K562 (cell line): Measurements from ENCODE around the gene ATL2. TPM values are rescaled to one million over a fixed set of nuclear protein-coding genes. Genes with fewer than 3 reads are reported as not detected.

Experiments used
- ATAC-seq: fragments of 200-7000 bp; cut with Tn5 transposase; 3 replicates; pipeline ENCODE4 v1.9.1; 2020; ENCODE audit warnings: moderate library complexity
- BruUV-seq: library from RNA; stranded (reverse); fragments of 400-500 nt; replicated peaks from 2 replicates; lab custom pipeline; 2021; lab: Mats Ljungman, UMichigan
- CTCF ChIA-PET: fragments of 300-600 bp; formaldehyde crosslinking; extraction: SDS; loops from one replicate; lab custom pipeline; 2021; ENCODE audit warnings: low intra/inter-chr PET ratio; lab: Yijun Ruan, JAX
- POLR2A ChIA-PET: fragments of 300-600, 350-650 bp; sonication (Branson Sonifier 250); formaldehyde crosslinking; extraction: SDS; loops from one replicate; lab custom pipeline; 2021; ENCODE audit warnings: antibody characterized with exemption, inconsistent platforms; lab: Yijun Ruan, JAX
- DNase-seq, 4 experiments: peaks; one replicate each; pipeline versions ENCODE4 v3.0.0 to v3.0.0-alpha.2; 2011 to 2018; ENCODE audit warnings: low spot score in 3 of 4, mixed read lengths in 3 of 4; ENCODE audit errors: extremely low read depth in 1 of 4
- FAIRE-seq: peaks from 2 replicates; lab custom pipeline; 2011; peaks lifted over from hg19 to GRCh38; lab: Jason Lieb, UNC
- H2AFZ ChIP-seq: 2 replicates; pipeline ENCODE4 v1.6.0; 2011; ENCODE audit warnings: low read depth, low read length, control low read depth, inconsistent platforms
- H3K27ac ChIP-seq: fragments of 200-600 bp; 3 replicates; pipeline ENCODE4 v1.8.0; 2011; ENCODE audit warnings: low read depth, mild to moderate bottlenecking, control low read depth, inconsistent platforms, low read length, moderate library complexity, mixed read lengths; ENCODE audit errors: extremely low read depth
- H3K27me3 ChIP-seq, 2 experiments: fragments of 300-600 bp in 1 of 2; 2 replicates in 1 of 2; 3 replicates in 1 of 2; pipeline versions ENCODE4 v1.6.0 to v1.8.0; 2011; ENCODE audit warnings: inconsistent platforms in 2 of 2, low read length in 2 of 2, mild to moderate bottlenecking in 1 of 2, mixed read lengths in 1 of 2, moderate library complexity in 1 of 2; ENCODE audit not compliant: control insufficient read depth in 2 of 2, insufficient read depth in 2 of 2
- H3K36me3 ChIP-seq: fragments of 300-600 bp; 3 replicates; pipeline ENCODE4 v1.8.0; 2011; ENCODE audit warnings: mild to moderate bottlenecking, low read length, inconsistent platforms; ENCODE audit not compliant: control insufficient read depth, insufficient read depth
- H3K4me1 ChIP-seq, 2 experiments: fragments of 200-600 bp in 1 of 2; replicated peaks in 1 of 2; 2 replicates in 1 of 2; 3 replicates in 1 of 2; pipeline versions ENCODE4 v1.5.1 to v1.8.0; 2011; ENCODE audit warnings: inconsistent platforms in 2 of 2, low read length in 2 of 2, mild to moderate bottlenecking in 1 of 2, mixed read lengths in 1 of 2, moderate library complexity in 1 of 2; ENCODE audit not compliant: control insufficient read depth in 2 of 2, insufficient read depth in 2 of 2
- H3K4me2 ChIP-seq: 2 replicates; pipeline ENCODE4 v1.6.1; 2011; ENCODE audit warnings: low read length, control low read depth, inconsistent platforms, mixed read lengths; ENCODE audit not compliant: insufficient read depth
- H3K4me3 ChIP-seq: fragments of 200-600 bp; sonication (generic), shearing (Covaris generic); 2 replicates; pipeline ENCODE4 v1.5.1; 2016; ENCODE audit warnings: control low read depth, inconsistent platforms
- H3K79me2 ChIP-seq: fragments of 200-600 bp; 3 replicates; pipeline ENCODE4 v1.8.0; 2011; ENCODE audit warnings: low read length, inconsistent platforms; ENCODE audit not compliant: control insufficient read depth, insufficient read depth
- H3K9ac ChIP-seq, 2 experiments: 2 replicates each; pipeline versions ENCODE4 v1.6.0 to v1.6.1; 2011; ENCODE audit warnings: low read depth in 2 of 2, low read length in 2 of 2, control low read depth in 1 of 2, inconsistent platforms in 1 of 2, mild to moderate bottlenecking in 1 of 2, mixed read lengths in 1 of 2; ENCODE audit not compliant: insufficient read depth in 1 of 2
- H3K9me1 ChIP-seq: one replicate; pipeline ENCODE4 v1.6.0; 2011; ENCODE audit warnings: inconsistent platforms, mild to moderate bottlenecking, low read length, moderate library complexity; ENCODE audit not compliant: control insufficient read depth, insufficient read depth
- H3K9me3 ChIP-seq: replicated peaks from 2 replicates; pipeline ENCODE4 v1.5.1; 2011; ENCODE audit warnings: low read depth, low read length, inconsistent platforms; ENCODE audit not compliant: control insufficient read depth, insufficient read depth
- H4K20me1 ChIP-seq: replicated peaks from 2 replicates; pipeline ENCODE4 v1.6.1; 2011; ENCODE audit warnings: low read length, inconsistent platforms, mixed read lengths; ENCODE audit not compliant: control insufficient read depth, insufficient read depth
- SMC3 ChIP-seq: conservative IDR thresholded peaks from 2 replicates; pipeline ENCODE4 v1.6.1; 2011; ENCODE audit warnings: low read depth, low read length, improper control_type of control experiment; ENCODE audit not compliant: insufficient read depth
- TRIM25 ChIP-seq: fragments of 450-650 bp; IDR thresholded peaks from 2 replicates; pipeline ENCODE4 v1.7.0; 2016; ENCODE audit warnings: borderline replicate concordance
- ZNF212 ChIP-seq: fragments of 450-650 bp; formaldehyde crosslinking; IDR thresholded peaks from 2 replicates; pipeline ENCODE4 v1.4.0; 2020; ENCODE audit warnings: mild to moderate bottlenecking
- WGBS: fragments of 100-300 bp; shearing (Covaris generic); methylation state at CpG from one replicate; pipeline ENCODE4 v1.1.6; 2016; ENCODE audit warnings: low coverage, mixed read lengths; ENCODE audit not compliant: insufficient coverage; ENCODE audit errors: missing lambda C conversion rate; 5-methylcytosine and 5-hydroxymethylcytosine counted together
- in situ Hi-C: fragments of 300-500 bp; cut with MboI; formaldehyde crosslinking; loops from 4 replicates; pipeline ENCODE4 v1.15.0; 2018; ENCODE audit warnings: inconsistent platforms, mixed read lengths
- intact Hi-C: fragments of 100-400 bp; cut with micrococcal nuclease; formaldehyde crosslinking; loops from 2 replicates; pipeline ENCODE4 v1.14.2; 2022
- polyA plus RNA-seq, 8 experiments: library from polyadenylated mRNA; depleted of rRNA in 4 of 8; stranded (reverse) in 5 of 8; unstranded in 3 of 8; fragments of >200 nt; fragmentation: Nextera tagmentation in 2 of 8; fragmentation: Illumina TruSeq in 1 of 8; extraction: Ambion mirVana in 2 of 8; extraction: Trizol in 1 of 8; gene quantifications; 2 replicates each; pipeline versions ENCODE4 v1.2.1 to v1.2.3, GENCODE V29; 2011 to 2014; ENCODE audit warnings: inconsistent platforms in 1 of 8, missing spikeins in 1 of 8
- total RNA-seq, 7 experiments: library from RNA; depleted of rRNA in 6 of 7; stranded (reverse); fragments of >200 nt in 6 of 7; fragmentation: Illumina TruSeq in 2 of 7; extraction: Trizol in 2 of 7; gene quantifications; 2 replicates each; pipeline versions ENCODE4 v1.2.1 to v1.2.3, GENCODE V29; 2011 to 2021; ENCODE audit warnings: low replicate concordance in 1 of 7

The ATL2 gene
- total and polyA plus RNA-seq, 9 of the 15 experiments (the other 6 are each of a cell fraction or from before 2014, with no cell fraction given), result 12.0 to 80.8 (median 70.2) TPM

GRCh38 chr2:38256610-38257009, 120.5 kb downstream of the ATL2 start:
- FAIRE-seq (no peak), DNase-seq (no peak), ATAC-seq (no peak)
- BruUV-seq, result no TSS peak
- intact Hi-C loops, result no loop called here
- Histone ChIP-seq H3K79me2 (no peaks in the 10 kb centered on the region), H3K4me2 (no peak overlapping the region), H3K4me3 (no peak overlapping the region), H3K9me1 (no peaks in the 10 kb centered on the region), H3K9ac (no peak overlapping the region), H3K9me3 (no peaks in the 10 kb centered on the region; the same call in 1 of the 2 replicates), H3K36me3 (no peaks in the 10 kb centered on the region), H4K20me1 (no peaks in the 10 kb centered on the region), H3K4me1 (no peaks in the 10 kb centered on the region), H2AFZ (no peak overlapping the region), H3K27me3 (peaks cover 15 to 20% of the 10 kb centered on the region in 2 experiments; a peak in 4 of 5 replicates), H3K27ac (no peak overlapping the region)
- in situ Hi-C loops, result loop anchor here (10.0 kb wide), 1 partner anchor 282 kb away; no protein-coding TSS in a partner anchor
- TF ChIP-seq SMC3 (no peak), TRIM25 (no peak), ZNF212 (no peak)
- 0% methylated on average over 1 of the region's 1 CpG for WGBS
- POLR2A ChIA-PET, result no interaction called here
- CTCF ChIA-PET, result no interaction called here

DNA sequence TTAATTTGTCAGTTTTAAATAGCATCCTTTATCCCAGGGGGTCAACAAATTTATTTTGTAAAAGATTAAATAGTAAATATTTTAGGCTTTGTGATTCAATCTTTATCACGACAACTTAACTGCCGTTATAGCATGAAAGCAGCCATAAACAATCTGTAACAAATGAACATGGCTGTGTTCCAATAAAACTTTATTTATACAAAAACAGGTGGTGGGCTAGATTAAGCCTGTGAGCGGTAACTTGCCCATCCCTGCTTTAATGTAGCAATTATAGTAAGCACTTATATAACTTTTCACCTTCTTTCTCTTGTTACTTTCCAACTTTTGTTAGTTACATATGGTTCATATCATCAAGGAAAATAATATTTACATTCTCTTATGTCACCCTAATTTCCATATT, 121.9 kb downstream of the ATL2 start:
- 1% methylated on average over 3 of the region's 3 CpGs for WGBS
- no TSS peak for BruUV-seq
- ChIA-PET CTCF (no interaction called here), POLR2A (no interaction called here)
- DNase-seq (no peak), FAIRE-seq (no peak), ATAC-seq (no peak)
- Histone ChIP-seq H3K4me1 (no peaks in the 10 kb centered on the region), H2AFZ (no peak overlapping the region), H3K9ac (no peak overlapping the region), H3K27me3 (peaks cover 6 to 7% of the 10 kb centered on the region in 2 experiments; a peak in 4 of 5 replicates), H3K4me2 (no peak overlapping the region), H4K20me1 (no peaks in the 10 kb centered on the region), H3K9me1 (no peaks in the 10 kb centered on the region), H3K79me2 (no peaks in the 10 kb centered on the region), H3K9me3 (no peaks in the 10 kb centered on the region; the same call in 1 of the 2 replicates), H3K4me3 (no peak overlapping the region), H3K27ac (no peak overlapping the region), H3K36me3 (no peaks in the 10 kb centered on the region)
- in situ Hi-C loops (loop anchor here (10.0 kb wide), 1 partner anchor 280 kb away; no protein-coding TSS in a partner anchor), intact Hi-C loops (no loop called here)
